GM12878 (cell line): Measurements from ENCODE around the gene SPATA32. TPM values are rescaled to one million over a fixed set of nuclear protein-coding genes. Genes with fewer than 3 reads are reported as not detected.

Experiments
- ATAC-seq: fragments of 200-7000 bp; cut with Tn5 transposase; 3 replicates; pipeline ENCODE4 v1.9.1; 2020; ENCODE audit warnings: mild to moderate bottlenecking, moderate library complexity
- BruUV-seq: library from RNA; stranded (reverse); fragments of 400-500 nt; replicated peaks from 2 replicates; lab custom pipeline; 2021; lab: Mats Ljungman, UMichigan
- CTCF ChIA-PET: fragments of 300-600 bp; sonication (Branson Sonifier 250); formaldehyde crosslinking; extraction: SDS; loops from one replicate; lab custom pipeline; 2021; ENCODE audit warnings: inconsistent platforms; lab: Yijun Ruan, JAX
- POLR2A ChIA-PET: fragments of 350-600 bp; formaldehyde crosslinking; extraction: SDS; loops from one replicate; lab custom pipeline; 2021; ENCODE audit warnings: inconsistent platforms; lab: Charles Lee
- RAD21 ChIA-PET: fragments of 300-600 bp; sonication (Branson Sonifier 250); formaldehyde crosslinking; loops from one replicate; lab custom pipeline; 2023; ENCODE audit warnings: antibody characterized with exemption; ENCODE audit not compliant: unreplicated experiment; lab: Charles Lee
- SMC1A ChIA-PET: fragments of 300-600 bp; sonication (Branson Sonifier 250); formaldehyde crosslinking; loops from one replicate; lab custom pipeline; 2023; ENCODE audit not compliant: unreplicated experiment, uncharacterized antibody; lab: Charles Lee
- DNase-seq: peaks from one replicate; pipeline ENCODE4 v3.0.0-alpha.2; 2011; ENCODE audit warnings: low read depth, low spot score
- FAIRE-seq: peaks from 3 replicates; lab custom pipeline; 2011; peaks lifted over from hg19 to GRCh38; lab: Jason Lieb, UNC
- H2AFZ ChIP-seq: 2 replicates; pipeline ENCODE4 v1.6.0; 2011; ENCODE audit warnings: low read depth, low read length, control low read depth; ENCODE audit not compliant: control insufficient read depth
- H3K27ac ChIP-seq: 2 replicates; pipeline ENCODE4 v1.5.1; 2011; ENCODE audit warnings: control low read depth; ENCODE audit not compliant: control insufficient read depth, insufficient read depth
- H3K27me3 ChIP-seq, 2 experiments: replicated peaks in 1 of 2; 2 replicates each; pipeline versions ENCODE4 v1.6.0 to v1.6.1; 2011; ENCODE audit warnings: low read length in 1 of 2; ENCODE audit not compliant: control insufficient read depth in 2 of 2, insufficient read depth in 2 of 2
- H3K36me3 ChIP-seq, 2 experiments: 2 replicates each; pipeline ENCODE4 v1.5.1; 2011; ENCODE audit warnings: low read length in 1 of 2; ENCODE audit not compliant: control insufficient read depth in 2 of 2, insufficient read depth in 2 of 2
- H3K4me1 ChIP-seq: 2 replicates; pipeline ENCODE4 v1.6.1; 2011; ENCODE audit warnings: mild to moderate bottlenecking, low read length, moderate library complexity, mixed read lengths; ENCODE audit not compliant: control insufficient read depth, insufficient read depth
- H3K4me2 ChIP-seq: 2 replicates; pipeline ENCODE4 v1.6.0; 2011; ENCODE audit warnings: control low read depth; ENCODE audit not compliant: control insufficient read depth, insufficient read depth
- H3K4me3 ChIP-seq: fragments of 200-600 bp; sonication (generic); 2 replicates; pipeline ENCODE4 v1.5.1; 2016
- H3K79me2 ChIP-seq: 2 replicates; pipeline ENCODE4 v1.6.0; 2011; ENCODE audit warnings: low read length; ENCODE audit not compliant: control insufficient read depth, insufficient read depth
- H3K9ac ChIP-seq: 2 replicates; pipeline ENCODE4 v1.8.0; 2011; ENCODE audit warnings: low read length, control low read depth, mixed read lengths; ENCODE audit not compliant: control insufficient read depth, insufficient read depth
- H3K9me3 ChIP-seq: replicated peaks from 3 replicates; pipeline ENCODE4 v1.5.1; 2011; ENCODE audit warnings: mild to moderate bottlenecking, low read length; ENCODE audit not compliant: control insufficient read depth, insufficient read depth
- H4K20me1 ChIP-seq: 2 replicates; pipeline ENCODE4 v1.6.0; 2011; ENCODE audit not compliant: control insufficient read depth, insufficient read depth
- ATF2 ChIP-seq: IDR thresholded peaks from 2 replicates; pipeline ENCODE4 v1.6.1; 2012; ENCODE audit warnings: low read length, inconsistent platforms
- BHLHE40 ChIP-seq, 2 experiments: fragments of 450-650 bp in 1 of 2; IDR thresholded peaks; 2 replicates each; pipeline ENCODE4 v1.6.1; 2011 to 2017; ENCODE audit warnings: low read depth in 2 of 2, borderline replicate concordance in 1 of 2, improper control_type of control experiment in 1 of 2, low read length in 1 of 2, mild to moderate bottlenecking in 1 of 2
- FOS ChIP-seq: IDR thresholded peaks from 3 replicates; pipeline ENCODE4 v1.6.1; 2011; ENCODE audit warnings: borderline replicate concordance; ENCODE audit not compliant: insufficient read length; ENCODE audit errors: extremely low read depth
- HDAC6 ChIP-seq: fragments of 200-600 bp; sonication (generic); IDR thresholded peaks from one replicate; pipeline ENCODE4 v1.8.0; 2017; ENCODE audit warnings: antibody characterized with exemption; ENCODE audit not compliant: unreplicated experiment
- JUNB ChIP-seq: IDR thresholded peaks from 2 replicates; pipeline ENCODE4 v1.6.1; 2016; ENCODE audit warnings: antibody characterized with exemption, mild to moderate bottlenecking
- KAT2A ChIP-seq: conservative IDR thresholded peaks from 2 replicates; pipeline ENCODE4 v1.6.1; 2011; ENCODE audit warnings: low read depth, low read length; ENCODE audit not compliant: control insufficient read depth
- KDM1A ChIP-seq: fragments of 200-600 bp; sonication (generic); IDR thresholded peaks from 2 replicates; pipeline ENCODE4 v1.6.1; 2016; ENCODE audit warnings: borderline replicate concordance
- SREBF1 ChIP-seq: IDR thresholded peaks from 2 replicates; pipeline ENCODE4 v1.6.1; 2012; ENCODE audit warnings: mild to moderate bottlenecking, low read length
- TARDBP ChIP-seq: IDR thresholded peaks from 2 replicates; pipeline ENCODE4 v1.6.1; 2016; ENCODE audit warnings: borderline replicate concordance
- TCF3 ChIP-seq: IDR thresholded peaks from 2 replicates; pipeline ENCODE4 v1.6.1; 2012; ENCODE audit warnings: low read depth, mild to moderate bottlenecking, low read length, borderline replicate concordance; ENCODE audit not compliant: insufficient read depth
- WGBS: methylation state at CpG from one replicate; pipeline ENCODE4 v1.1.6; 2016; ENCODE audit warnings: low lambda C conversion rate; ENCODE audit not compliant: insufficient replicate concordance, insufficient coverage; ENCODE audit errors: missing lambda C conversion rate; 5-methylcytosine and 5-hydroxymethylcytosine counted together
- in situ Hi-C: fragments of 300-500 bp; cut with MboI; formaldehyde crosslinking; loops from 9 replicates; pipeline ENCODE4 v1.14.3; 2018; ENCODE audit warnings: mixed read lengths
- intact Hi-C: fragments of 100-400 bp; cut with micrococcal nuclease; formaldehyde crosslinking; loops from one replicate; pipeline ENCODE4 v1.14.2; 2022; ENCODE audit not compliant: unreplicated experiment
- polyA plus RNA-seq, 11 experiments: library from polyadenylated mRNA; depleted of rRNA in 4 of 11; unstranded in 6 of 11; stranded (reverse) in 5 of 11; fragments of >200 nt; fragmentation: Nextera tagmentation in 4 of 11; fragmentation: Illumina TruSeq in 1 of 11; extraction: Ambion mirVana in 4 of 11; extraction: Trizol in 1 of 11; gene quantifications; 1 replicate in 1 of 11; 2 replicates in 10 of 11; pipeline versions ENCODE4 v1.2.1 to v1.2.3, GENCODE V29; 2011 to 2016; ENCODE audit warnings: inconsistent platforms in 2 of 11, missing spikeins in 2 of 11, low read depth in 1 of 11
- total RNA-seq, 4 experiments: library from RNA; depleted of rRNA in 3 of 4; stranded (reverse); fragments of >200 nt in 3 of 4; fragmentation: Illumina TruSeq in 1 of 4; extraction: Trizol in 1 of 4; gene quantifications; 2 replicates each; pipeline versions ENCODE4 v1.2.1 to v1.2.3, GENCODE V29; 2013 to 2021
- TF ChIP-seq, protein P1 (sequence below): fragments of 150-350 bp; IDR thresholded peaks from 2 replicates; pipeline ENCODE4 v1.6.1; 2016; ENCODE audit warnings: low read depth, low read length
- TF ChIP-seq, protein P2 (sequence below): IDR thresholded peaks from 2 replicates; pipeline ENCODE4 v1.6.1; 2011; ENCODE audit warnings: borderline replicate concordance, low read depth, mild to moderate bottlenecking, moderate library complexity, low read length; ENCODE audit not compliant: insufficient read depth, poor library complexity, severe bottlenecking
- TF ChIP-seq, protein P3 (sequence below): fragments of 450-650 bp; IDR thresholded peaks from 2 replicates; pipeline ENCODE4 v1.6.1; 2017; ENCODE audit warnings: mild to moderate bottlenecking, moderate library complexity

The SPATA32 gene
- total and polyA plus RNA-seq, 10 of the 15 experiments (the other 5 are each of a cell fraction or from before 2014, with no cell fraction given) = 0.03 to 0.35 (median 0.11) TPM; not detected in 3

DNA sequence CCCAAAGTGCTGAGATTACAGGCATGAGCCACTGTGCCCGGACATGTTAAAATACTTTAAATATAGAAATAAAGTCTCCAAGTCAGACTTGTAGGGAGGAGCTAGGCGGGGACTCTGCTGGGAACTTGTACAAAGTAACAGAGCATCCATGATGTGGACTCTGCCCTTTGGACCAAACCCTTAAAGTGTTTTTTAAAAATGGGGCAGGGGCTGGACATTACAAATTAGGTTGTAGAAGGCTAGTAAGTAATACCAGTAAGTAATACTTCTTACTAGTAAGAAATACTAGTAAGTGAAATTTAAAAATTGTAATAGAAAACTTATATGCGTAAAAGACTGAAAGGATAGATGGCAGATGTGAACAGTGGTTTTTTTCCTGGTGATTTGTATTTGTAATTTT is 9.7 kb upstream of the SPATA32 start:
- over 99% methylated on average over 3 of the region's 3 CpGs for WGBS
- ChIA-PET RAD21 (interaction anchor here (1.0 to 3.6 kb wide), 2 partner anchors 52 to 114 kb away, joined by 3 to 15 read pairs; no protein-coding TSS in a partner anchor), POLR2A (interaction anchor here (0.7 kb wide), 1 partner anchor 136 kb away, joined by 3 read pairs; no protein-coding TSS in a partner anchor), SMC1A (interaction anchor here (1.1 to 1.6 kb wide), 2 partner anchors 41 to 118 kb away, joined by 3 to 5 read pairs; no protein-coding TSS in a partner anchor), CTCF (interaction anchor here (0.8 to 10.7 kb wide), 14 partner anchors 9 to 122 kb away, joined by 3 to 104 read pairs (median 4); partner anchors contain the start of gene FMNL1)
- H3K27ac ChIP-seq = no peak overlapping the region
- H3K4me2 ChIP-seq = no peak overlapping the region
- H3K4me3 ChIP-seq = no peak overlapping the region
- H3K9me3 ChIP-seq = no peaks in the 10 kb centered on the region
- 0 out of 2 replicates have a peak, but pooled peaks cover 2% of the 10 kb centered on the region for H4K20me1 ChIP-seq
- no peaks in the 10 kb centered on the region for H3K27me3 ChIP-seq
- BruUV-seq = no TSS peak
- 0 out of 2 replicates have a peak, but pooled peaks cover 4% of the 10 kb centered on the region for H3K4me1 ChIP-seq
- no peaks in the 10 kb centered on the region for H3K79me2 ChIP-seq
- DNase-seq = no peak
- ATAC-seq = no peak
- in situ Hi-C loops (loop anchor here (25.0 kb wide), 1 partner anchor 341 kb away; no protein-coding TSS in a partner anchor), intact Hi-C loops (no loop called here)
- TF ChIP-seq ATF2 = no peak
- TF ChIP-seq BHLHE40 (IDR thresholded peaks at IDR 0.05; ENCODE audit: borderline replicate concordance in 1 of 2, low read depth in 2 of 2, low read length in 1 of 2) = no peak
- no peak for TF ChIP-seq JUNB
- no peak for TF ChIP-seq SREBF1
- no peak for TF ChIP-seq KDM1A
- TF ChIP-seq, protein P1, sequence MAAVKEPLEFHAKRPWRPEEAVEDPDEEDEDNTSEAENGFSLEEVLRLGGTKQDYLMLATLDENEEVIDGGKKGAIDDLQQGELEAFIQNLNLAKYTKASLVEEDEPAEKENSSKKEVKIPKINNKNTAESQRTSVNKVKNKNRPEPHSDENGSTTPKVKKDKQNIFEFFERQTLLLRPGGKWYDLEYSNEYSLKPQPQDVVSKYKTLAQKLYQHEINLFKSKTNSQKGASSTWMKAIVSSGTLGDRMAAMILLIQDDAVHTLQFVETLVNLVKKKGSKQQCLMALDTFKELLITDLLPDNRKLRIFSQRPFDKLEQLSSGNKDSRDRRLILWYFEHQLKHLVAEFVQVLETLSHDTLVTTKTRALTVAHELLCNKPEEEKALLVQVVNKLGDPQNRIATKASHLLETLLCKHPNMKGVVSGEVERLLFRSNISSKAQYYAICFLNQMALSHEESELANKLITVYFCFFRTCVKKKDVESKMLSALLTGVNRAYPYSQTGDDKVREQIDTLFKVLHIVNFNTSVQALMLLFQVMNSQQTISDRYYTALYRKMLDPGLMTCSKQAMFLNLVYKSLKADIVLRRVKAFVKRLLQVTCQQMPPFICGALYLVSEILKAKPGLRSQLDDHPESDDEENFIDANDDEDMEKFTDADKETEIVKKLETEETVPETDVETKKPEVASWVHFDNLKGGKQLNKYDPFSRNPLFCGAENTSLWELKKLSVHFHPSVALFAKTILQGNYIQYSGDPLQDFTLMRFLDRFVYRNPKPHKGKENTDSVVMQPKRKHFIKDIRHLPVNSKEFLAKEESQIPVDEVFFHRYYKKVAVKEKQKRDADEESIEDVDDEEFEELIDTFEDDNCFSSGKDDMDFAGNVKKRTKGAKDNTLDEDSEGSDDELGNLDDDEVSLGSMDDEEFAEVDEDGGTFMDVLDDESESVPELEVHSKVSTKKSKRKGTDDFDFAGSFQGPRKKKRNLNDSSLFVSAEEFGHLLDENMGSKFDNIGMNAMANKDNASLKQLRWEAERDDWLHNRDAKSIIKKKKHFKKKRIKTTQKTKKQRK = no peak
- no peak for TF ChIP-seq TARDBP
- no peak for TF ChIP-seq HDAC6
- no peak for TF ChIP-seq FOS
- TF ChIP-seq, protein P2, sequence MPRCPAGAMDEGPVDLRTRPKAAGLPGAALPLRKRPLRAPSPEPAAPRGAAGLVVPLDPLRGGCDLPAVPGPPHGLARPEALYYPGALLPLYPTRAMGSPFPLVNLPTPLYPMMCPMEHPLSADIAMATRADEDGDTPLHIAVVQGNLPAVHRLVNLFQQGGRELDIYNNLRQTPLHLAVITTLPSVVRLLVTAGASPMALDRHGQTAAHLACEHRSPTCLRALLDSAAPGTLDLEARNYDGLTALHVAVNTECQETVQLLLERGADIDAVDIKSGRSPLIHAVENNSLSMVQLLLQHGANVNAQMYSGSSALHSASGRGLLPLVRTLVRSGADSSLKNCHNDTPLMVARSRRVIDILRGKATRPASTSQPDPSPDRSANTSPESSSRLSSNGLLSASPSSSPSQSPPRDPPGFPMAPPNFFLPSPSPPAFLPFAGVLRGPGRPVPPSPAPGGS = no peak
- no peak for TF ChIP-seq KAT2A
- TF ChIP-seq TCF3 = no peak
- TF ChIP-seq, protein P3, sequence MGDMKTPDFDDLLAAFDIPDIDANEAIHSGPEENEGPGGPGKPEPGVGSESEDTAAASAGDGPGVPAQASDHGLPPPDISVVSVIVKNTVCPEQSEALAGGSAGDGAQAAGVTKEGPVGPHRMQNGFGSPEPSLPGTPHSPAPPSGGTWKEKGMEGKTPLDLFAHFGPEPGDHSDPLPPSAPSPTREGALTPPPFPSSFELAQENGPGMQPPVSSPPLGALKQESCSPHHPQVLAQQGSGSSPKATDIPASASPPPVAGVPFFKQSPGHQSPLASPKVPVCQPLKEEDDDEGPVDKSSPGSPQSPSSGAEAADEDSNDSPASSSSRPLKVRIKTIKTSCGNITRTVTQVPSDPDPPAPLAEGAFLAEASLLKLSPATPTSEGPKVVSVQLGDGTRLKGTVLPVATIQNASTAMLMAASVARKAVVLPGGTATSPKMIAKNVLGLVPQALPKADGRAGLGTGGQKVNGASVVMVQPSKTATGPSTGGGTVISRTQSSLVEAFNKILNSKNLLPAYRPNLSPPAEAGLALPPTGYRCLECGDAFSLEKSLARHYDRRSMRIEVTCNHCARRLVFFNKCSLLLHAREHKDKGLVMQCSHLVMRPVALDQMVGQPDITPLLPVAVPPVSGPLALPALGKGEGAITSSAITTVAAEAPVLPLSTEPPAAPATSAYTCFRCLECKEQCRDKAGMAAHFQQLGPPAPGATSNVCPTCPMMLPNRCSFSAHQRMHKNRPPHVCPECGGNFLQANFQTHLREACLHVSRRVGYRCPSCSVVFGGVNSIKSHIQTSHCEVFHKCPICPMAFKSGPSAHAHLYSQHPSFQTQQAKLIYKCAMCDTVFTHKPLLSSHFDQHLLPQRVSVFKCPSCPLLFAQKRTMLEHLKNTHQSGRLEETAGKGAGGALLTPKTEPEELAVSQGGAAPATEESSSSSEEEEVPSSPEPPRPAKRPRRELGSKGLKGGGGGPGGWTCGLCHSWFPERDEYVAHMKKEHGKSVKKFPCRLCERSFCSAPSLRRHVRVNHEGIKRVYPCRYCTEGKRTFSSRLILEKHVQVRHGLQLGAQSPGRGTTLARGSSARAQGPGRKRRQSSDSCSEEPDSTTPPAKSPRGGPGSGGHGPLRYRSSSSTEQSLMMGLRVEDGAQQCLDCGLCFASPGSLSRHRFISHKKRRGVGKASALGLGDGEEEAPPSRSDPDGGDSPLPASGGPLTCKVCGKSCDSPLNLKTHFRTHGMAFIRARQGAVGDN = no peak
- no peak overlapping the region for H3K9ac ChIP-seq
- no peak for FAIRE-seq
- H2AFZ ChIP-seq = no peak overlapping the region
- peaks cover 44 to 53% of the 10 kb centered on the region in 2 experiments for H3K36me3 ChIP-seq
